ENCODE results near the gene TNIK.

The TNIK gene

DNA sequence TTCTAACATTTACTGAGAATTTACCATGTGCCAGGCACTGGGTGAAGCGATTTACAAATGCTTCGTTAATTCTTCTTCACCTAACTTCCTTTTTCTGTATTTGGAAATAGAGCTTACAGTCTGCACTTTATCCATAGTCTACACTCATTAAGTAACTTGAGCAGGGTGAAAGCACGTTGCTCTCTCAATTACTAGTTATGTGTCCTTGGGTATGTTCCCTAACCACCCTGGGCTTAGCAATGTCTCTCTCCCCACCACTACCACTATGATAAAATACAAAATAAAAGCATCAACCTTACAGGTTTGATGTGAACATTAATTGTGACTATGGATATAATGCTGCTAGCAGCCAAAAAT lies 260.8 kb downstream of the TNIK start:
- TF ChIP-seq, protein P1, sequence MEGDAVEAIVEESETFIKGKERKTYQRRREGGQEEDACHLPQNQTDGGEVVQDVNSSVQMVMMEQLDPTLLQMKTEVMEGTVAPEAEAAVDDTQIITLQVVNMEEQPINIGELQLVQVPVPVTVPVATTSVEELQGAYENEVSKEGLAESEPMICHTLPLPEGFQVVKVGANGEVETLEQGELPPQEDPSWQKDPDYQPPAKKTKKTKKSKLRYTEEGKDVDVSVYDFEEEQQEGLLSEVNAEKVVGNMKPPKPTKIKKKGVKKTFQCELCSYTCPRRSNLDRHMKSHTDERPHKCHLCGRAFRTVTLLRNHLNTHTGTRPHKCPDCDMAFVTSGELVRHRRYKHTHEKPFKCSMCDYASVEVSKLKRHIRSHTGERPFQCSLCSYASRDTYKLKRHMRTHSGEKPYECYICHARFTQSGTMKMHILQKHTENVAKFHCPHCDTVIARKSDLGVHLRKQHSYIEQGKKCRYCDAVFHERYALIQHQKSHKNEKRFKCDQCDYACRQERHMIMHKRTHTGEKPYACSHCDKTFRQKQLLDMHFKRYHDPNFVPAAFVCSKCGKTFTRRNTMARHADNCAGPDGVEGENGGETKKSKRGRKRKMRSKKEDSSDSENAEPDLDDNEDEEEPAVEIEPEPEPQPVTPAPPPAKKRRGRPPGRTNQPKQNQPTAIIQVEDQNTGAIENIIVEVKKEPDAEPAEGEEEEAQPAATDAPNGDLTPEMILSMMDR (IDR thresholded peaks at IDR 0.05), result no peak
- no peaks in the 10 kb centered on the region for H3K27me3 Mint-ChIP-seq (ENCODE audit: low read depth, poor library complexity)
- H3K4me1 Mint-ChIP-seq, result peaks cover 11% of the 10 kb centered on the region
- H3K36me3 Mint-ChIP-seq (ENCODE audit: low read depth), result peaks cover 9% of the 10 kb centered on the region
- no peak for DNase-seq
- H3K27ac Mint-ChIP-seq, result no peak overlapping the region
- no peaks in the 10 kb centered on the region for H3K9me3 Mint-ChIP-seq
- no peak overlapping the region for H3K4me3 Mint-ChIP-seq

DNA sequence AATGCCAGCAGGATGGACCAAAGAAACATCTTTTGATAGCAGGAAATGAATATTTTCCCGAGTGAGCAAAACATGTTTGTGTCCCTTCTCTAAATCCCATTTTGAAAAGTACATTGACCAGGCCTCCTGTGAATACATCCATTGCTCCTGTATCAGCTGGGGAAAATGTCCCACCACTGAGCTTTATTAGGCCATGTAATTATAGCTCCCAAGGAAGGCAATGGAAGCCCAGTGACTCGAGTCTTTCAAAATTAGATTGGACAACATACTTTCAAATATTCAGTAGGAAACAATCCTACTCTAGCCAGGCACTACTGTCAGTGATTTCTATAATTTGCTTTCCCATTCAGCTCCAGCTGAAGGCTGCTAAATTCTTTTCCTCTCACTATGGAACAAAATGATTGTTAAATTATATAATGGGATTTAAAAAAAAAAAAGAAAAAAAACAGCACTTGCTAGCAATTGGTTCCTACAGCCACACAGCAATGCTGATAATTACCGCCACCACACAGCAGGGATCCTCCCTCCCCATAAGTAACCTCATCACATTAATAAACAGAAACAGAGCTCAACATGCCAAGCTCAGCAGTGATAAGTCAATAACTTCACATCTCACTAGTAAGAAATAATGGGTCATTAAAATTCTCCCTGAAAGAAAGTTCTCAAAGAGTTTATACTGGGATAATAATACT lies 261.3 kb downstream of the TNIK start:
- no peaks in the 10 kb centered on the region for H3K9me3 Mint-ChIP-seq
- TF ChIP-seq, protein P1 (IDR thresholded peaks at IDR 0.05), result no peak
- no peak overlapping the region for H3K4me3 Mint-ChIP-seq
- DNase-seq, result no peak
- H3K27ac Mint-ChIP-seq, result no peak overlapping the region
- H3K27me3 Mint-ChIP-seq (ENCODE audit: low read depth, poor library complexity), result no peaks in the 10 kb centered on the region
- peaks cover 11% of the 10 kb centered on the region for H3K4me1 Mint-ChIP-seq
- peaks cover 9% of the 10 kb centered on the region for H3K36me3 Mint-ChIP-seq (ENCODE audit: low read depth)

DNA sequence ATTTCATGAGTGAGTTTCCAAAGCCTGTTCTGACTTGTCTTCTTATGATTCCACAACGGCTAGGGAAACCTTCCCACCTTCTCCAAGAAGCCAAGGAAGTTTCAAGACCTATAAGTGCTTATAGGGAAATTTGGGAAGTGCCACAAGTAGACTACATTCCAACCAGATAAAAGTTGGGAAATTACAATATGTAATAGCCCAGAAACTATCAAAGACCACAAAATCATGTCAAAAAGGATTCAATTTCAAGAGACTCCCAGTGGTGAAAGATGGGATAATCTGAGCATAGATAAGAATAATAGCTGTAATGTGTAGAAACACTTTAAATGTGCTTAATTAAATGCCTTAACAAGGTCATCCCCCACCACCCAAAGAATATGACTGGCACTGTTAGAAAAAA lies 264.5 kb downstream of the TNIK start:
- peaks cover 15% of the 10 kb centered on the region for H3K4me1 Mint-ChIP-seq
- H3K27me3 Mint-ChIP-seq (ENCODE audit: low read depth, poor library complexity), result no peaks in the 10 kb centered on the region
- H3K36me3 Mint-ChIP-seq (ENCODE audit: low read depth), result peaks cover 9% of the 10 kb centered on the region
- TF ChIP-seq, protein P1 (IDR thresholded peaks at IDR 0.05), result no peak
- H3K9me3 Mint-ChIP-seq, result no peaks in the 10 kb centered on the region
- no peak overlapping the region for H3K4me3 Mint-ChIP-seq
- no peak overlapping the region for H3K27ac Mint-ChIP-seq
- DNase-seq, result no peak

DNA sequence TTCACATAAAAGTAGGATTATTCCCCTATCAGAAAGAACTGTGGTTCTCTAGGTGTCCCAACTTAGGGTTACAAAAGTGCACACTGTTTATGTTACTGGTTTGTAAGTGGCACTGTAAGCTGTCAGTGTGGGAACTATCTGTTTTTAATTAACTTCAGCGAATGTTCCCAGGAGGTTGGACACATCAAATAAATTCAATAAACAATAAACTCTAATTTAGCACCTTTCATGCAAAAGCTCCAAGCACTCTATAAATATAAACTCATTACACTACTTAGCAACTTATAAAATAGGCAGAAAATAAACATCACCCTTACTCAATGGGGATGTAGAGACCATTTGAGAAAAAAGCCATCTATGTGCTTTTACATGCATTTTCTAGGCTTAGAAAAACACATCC lies 265.2 kb downstream of the TNIK start:
- Mint-ChIP-seq H3K4me3 (no peak overlapping the region), H3K36me3 (ENCODE audit: low read depth) (peaks cover 9% of the 10 kb centered on the region), H3K27ac (no peak overlapping the region), H3K27me3 (ENCODE audit: low read depth, poor library complexity) (no peaks in the 10 kb centered on the region), H3K9me3 (no peaks in the 10 kb centered on the region), H3K4me1 (peaks cover 13% of the 10 kb centered on the region)
- TF ChIP-seq, protein P1 (IDR thresholded peaks at IDR 0.05), result no peak
- DNase-seq, result no peak

DNA sequence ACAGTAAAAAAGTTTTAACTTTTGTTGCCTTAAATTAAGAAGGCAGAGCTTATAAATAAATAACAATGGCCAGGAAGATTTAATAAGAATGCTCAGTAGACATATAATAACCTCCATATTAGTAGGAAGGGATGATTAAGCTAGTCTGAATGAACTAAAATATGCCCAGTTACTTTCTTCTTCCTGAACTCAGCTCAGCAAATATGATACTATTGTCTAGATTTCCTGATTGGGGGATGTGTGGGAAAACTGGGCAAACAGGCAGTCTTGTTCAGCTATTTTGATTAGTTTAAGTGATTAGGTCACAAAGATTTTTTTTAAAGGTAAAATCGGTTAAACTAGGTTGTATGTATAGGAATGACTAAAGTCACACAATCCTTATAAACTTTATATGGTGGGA lies 266.5 kb downstream of the TNIK start:
- TF ChIP-seq, protein P1 (IDR thresholded peaks at IDR 0.05), result no peak
- no peak overlapping the region for H3K4me3 Mint-ChIP-seq
- H3K27ac Mint-ChIP-seq, result no peak overlapping the region
- no peak for DNase-seq
- no peaks in the 10 kb centered on the region for H3K9me3 Mint-ChIP-seq
- no peaks in the 10 kb centered on the region for H3K27me3 Mint-ChIP-seq (ENCODE audit: low read depth, poor library complexity)
- peaks cover 4% of the 10 kb centered on the region for H3K4me1 Mint-ChIP-seq
- peaks cover 9% of the 10 kb centered on the region for H3K36me3 Mint-ChIP-seq (ENCODE audit: low read depth)

DNA sequence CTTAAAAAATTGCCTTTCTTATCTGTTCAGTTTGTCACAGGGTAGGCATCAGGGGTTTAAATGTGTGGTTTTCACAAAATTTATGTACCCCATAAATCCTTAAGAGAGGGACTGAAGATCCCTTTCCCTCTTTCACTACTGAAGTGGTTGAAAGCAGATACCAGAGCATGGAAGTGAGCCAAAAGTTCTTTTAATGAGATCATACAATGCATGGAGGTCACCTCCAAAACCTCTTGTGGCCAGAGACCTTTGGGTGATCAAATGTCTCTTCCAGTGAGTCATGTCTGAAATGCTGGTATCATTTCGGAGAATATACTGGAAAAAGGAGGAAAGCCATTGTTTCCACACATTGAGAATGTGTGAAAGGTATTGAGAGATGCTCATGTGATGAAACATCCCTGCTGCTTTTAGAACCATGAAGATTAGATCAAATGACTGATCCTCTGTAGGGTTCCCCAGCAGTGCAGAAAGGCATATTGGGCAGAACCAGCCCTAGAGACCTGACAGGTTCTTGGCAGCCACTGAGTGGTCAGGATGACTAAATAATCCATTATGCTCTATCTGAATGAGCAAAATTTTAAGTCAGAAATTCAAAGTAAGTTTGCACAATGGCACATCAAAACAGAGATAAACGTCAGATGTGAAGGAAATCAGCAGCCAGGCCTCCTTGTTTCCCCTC lies 267.9 kb downstream of the TNIK start:
- no peaks in the 10 kb centered on the region for H3K9me3 Mint-ChIP-seq
- TF ChIP-seq, protein P1 (IDR thresholded peaks at IDR 0.05), result no peak
- DNase-seq, result no peak
- H3K36me3 Mint-ChIP-seq (ENCODE audit: low read depth), result peaks cover 5% of the 10 kb centered on the region
- H3K4me1 Mint-ChIP-seq, result peaks cover 4% of the 10 kb centered on the region
- no peaks in the 10 kb centered on the region for H3K27me3 Mint-ChIP-seq (ENCODE audit: low read depth, poor library complexity)
- H3K4me3 Mint-ChIP-seq, result no peak overlapping the region
- no peak overlapping the region for H3K27ac Mint-ChIP-seq
